Loucy (cell line): ENCODE measurements around the gene SLC16A8.

Experiments
- H2AFZ ChIP-seq: fragments of 200-600 bp; sonication (generic); 2 replicates; pipeline ENCODE4 v1.6.0; 2016; ENCODE audit warnings: antibody characterized with exemption, mild to moderate bottlenecking, low read length, moderate library complexity
- H3F3A ChIP-seq: fragments of 200-600 bp; 2 replicates; pipeline ENCODE4 v1.6.0; 2016; ENCODE audit warnings: antibody characterized with exemption, low read depth, mild to moderate bottlenecking
- H3K27me3 ChIP-seq: fragments of 200-600 bp; sonication (generic); 2 replicates; pipeline ENCODE4 v1.6.1; 2014; ENCODE audit warnings: low read length, mild to moderate bottlenecking; ENCODE audit not compliant: insufficient read depth, poor library complexity, severe bottlenecking
- H3K36me3 ChIP-seq: fragments of 200-600 bp; sonication (generic); 2 replicates; pipeline ENCODE4 v1.6.1; 2016; ENCODE audit warnings: low read length; ENCODE audit not compliant: insufficient read depth
- H3K4me1 ChIP-seq: fragments of 200-600 bp; sonication (generic); 2 replicates; pipeline ENCODE4 v1.5.1; 2014; ENCODE audit warnings: low read length, mild to moderate bottlenecking; ENCODE audit not compliant: insufficient read depth, poor library complexity, severe bottlenecking
- H3K4me2 ChIP-seq: fragments of 200-600 bp; sonication (generic); 2 replicates; pipeline ENCODE4 v1.6.0; 2014; ENCODE audit warnings: antibody characterized with exemption, low read length, low read depth, mild to moderate bottlenecking; ENCODE audit not compliant: poor library complexity, severe bottlenecking
- H3K4me3 ChIP-seq: fragments of 200-600 bp; sonication (generic); 2 replicates; pipeline ENCODE4 v1.5.1; 2014; ENCODE audit warnings: low read length, mild to moderate bottlenecking, mixed read lengths; ENCODE audit not compliant: poor library complexity, severe bottlenecking
- H3K79me2 ChIP-seq: fragments of 200-600 bp; sonication (generic); 2 replicates; pipeline ENCODE4 v1.6.1; 2014; ENCODE audit warnings: low read length; ENCODE audit not compliant: insufficient read depth
- H3K9ac ChIP-seq: fragments of 200-600 bp; sonication (generic); 2 replicates; pipeline ENCODE4 v1.6.0; 2014; ENCODE audit warnings: mild to moderate bottlenecking, low read depth, low read length, moderate library complexity; ENCODE audit not compliant: poor library complexity, severe bottlenecking
- H3K9me2 ChIP-seq: fragments of 200-600 bp; sonication (generic); replicated peaks from 2 replicates; pipeline ENCODE4 v1.6.1; 2016; ENCODE audit warnings: low read depth, low read length, mixed read lengths
- H3K9me3 ChIP-seq: fragments of 200-600 bp; sonication (generic); 2 replicates; pipeline ENCODE4 v1.6.1; 2014; ENCODE audit warnings: mild to moderate bottlenecking, antibody characterized with exemption, low read length, low read depth; ENCODE audit not compliant: insufficient read depth
- H4K20me1 ChIP-seq: fragments of 200-600 bp; sonication (generic); 2 replicates; pipeline ENCODE4 v1.6.0; 2014; ENCODE audit warnings: antibody characterized with exemption, low read length, mild to moderate bottlenecking; ENCODE audit not compliant: insufficient read depth, poor library complexity, severe bottlenecking
- EZH2phosphoT487 ChIP-seq: fragments of 200-600 bp; IDR thresholded peaks from 2 replicates; pipeline ENCODE4 v1.6.1; 2018; ENCODE audit warnings: antibody characterized with exemption, mild to moderate bottlenecking, moderate library complexity, borderline replicate concordance
- TF ChIP-seq, protein P1 (sequence below): fragments of 200-600 bp; sonication (generic); conservative IDR thresholded peaks from 2 replicates; pipeline ENCODE4 v1.5.1; 2014; ENCODE audit warnings: mild to moderate bottlenecking, antibody characterized with exemption, low read length

The SLC16A8 gene

DNA sequence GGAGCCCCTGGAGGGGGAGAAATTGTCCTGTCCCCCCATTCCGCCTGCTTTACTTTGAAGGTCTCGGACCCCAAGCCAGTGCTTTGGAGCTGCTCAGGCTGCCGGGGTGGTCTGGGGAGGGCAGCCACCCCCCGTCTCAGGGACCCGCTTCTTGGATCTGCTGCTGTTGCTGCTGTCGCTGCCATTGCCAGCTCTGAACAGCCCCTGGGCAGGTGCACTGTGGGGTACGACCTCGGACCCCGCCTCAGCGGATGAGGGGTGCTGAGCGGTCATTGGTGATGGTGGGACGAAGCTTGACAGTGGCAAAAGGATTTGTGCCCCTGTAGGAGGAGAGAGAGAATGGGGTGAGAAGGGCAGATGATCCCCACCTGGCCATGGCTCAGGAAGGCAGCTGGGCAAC, 1.1 kb upstream of the SLC16A8 start:
- Histone ChIP-seq H3K9me3 (no peaks in the 10 kb centered on the region), H3F3A (no peaks in the 10 kb centered on the region), H3K79me2 (no peaks in the 10 kb centered on the region), H4K20me1 (no peaks in the 10 kb centered on the region), H3K9ac (no peak overlapping the region), H3K36me3 (no peaks in the 10 kb centered on the region), H2AFZ (no peak overlapping the region), H3K4me3 (no peak overlapping the region), H3K9me2 (no peaks in the 10 kb centered on the region), H3K4me2 (no peak overlapping the region), H3K27me3 (no peaks in the 10 kb centered on the region), H3K4me1 (no peaks in the 10 kb centered on the region)
- TF ChIP-seq, protein P1, sequence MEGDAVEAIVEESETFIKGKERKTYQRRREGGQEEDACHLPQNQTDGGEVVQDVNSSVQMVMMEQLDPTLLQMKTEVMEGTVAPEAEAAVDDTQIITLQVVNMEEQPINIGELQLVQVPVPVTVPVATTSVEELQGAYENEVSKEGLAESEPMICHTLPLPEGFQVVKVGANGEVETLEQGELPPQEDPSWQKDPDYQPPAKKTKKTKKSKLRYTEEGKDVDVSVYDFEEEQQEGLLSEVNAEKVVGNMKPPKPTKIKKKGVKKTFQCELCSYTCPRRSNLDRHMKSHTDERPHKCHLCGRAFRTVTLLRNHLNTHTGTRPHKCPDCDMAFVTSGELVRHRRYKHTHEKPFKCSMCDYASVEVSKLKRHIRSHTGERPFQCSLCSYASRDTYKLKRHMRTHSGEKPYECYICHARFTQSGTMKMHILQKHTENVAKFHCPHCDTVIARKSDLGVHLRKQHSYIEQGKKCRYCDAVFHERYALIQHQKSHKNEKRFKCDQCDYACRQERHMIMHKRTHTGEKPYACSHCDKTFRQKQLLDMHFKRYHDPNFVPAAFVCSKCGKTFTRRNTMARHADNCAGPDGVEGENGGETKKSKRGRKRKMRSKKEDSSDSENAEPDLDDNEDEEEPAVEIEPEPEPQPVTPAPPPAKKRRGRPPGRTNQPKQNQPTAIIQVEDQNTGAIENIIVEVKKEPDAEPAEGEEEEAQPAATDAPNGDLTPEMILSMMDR, result no peak
- no peak for TF ChIP-seq EZH2phosphoT487

DNA sequence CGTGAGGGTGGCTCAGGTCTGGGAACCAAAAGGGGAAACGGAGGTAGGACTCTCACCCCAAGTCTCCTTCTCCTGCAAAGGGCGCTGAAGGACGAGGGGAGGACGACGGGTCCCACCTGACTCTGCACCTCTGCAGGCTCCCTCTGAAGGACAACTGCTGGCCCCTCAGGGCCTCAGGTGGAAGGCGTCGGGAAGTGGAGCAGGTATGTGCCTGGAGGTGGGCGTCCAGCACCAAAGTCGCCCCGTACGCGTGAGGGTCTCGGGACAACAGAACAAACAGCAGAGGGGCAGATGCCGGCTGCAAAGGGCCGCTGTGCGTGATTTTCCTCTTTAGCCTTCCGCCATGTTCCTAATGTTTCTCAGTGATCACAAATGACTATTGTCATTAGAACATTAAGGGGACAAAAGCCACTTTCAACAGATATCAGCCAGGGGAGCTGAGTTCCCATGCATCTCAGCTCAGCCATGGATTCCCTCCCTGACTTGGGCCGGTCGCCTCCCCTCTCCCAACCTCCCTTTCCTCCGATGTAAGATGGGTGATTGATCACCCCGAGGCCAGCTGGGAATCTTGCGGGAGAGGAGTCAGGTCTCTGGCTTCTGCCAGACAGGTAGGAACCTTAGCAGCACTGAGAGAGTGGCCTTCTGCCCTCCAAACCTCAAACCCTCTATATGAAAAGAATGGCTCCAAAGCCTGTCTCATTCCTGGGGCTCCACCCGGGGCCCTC, 836 bp downstream of the SLC16A8 start:
- Histone ChIP-seq H3K27me3 (no peaks in the 10 kb centered on the region), H2AFZ (no peak overlapping the region), H3F3A (no peaks in the 10 kb centered on the region), H3K4me2 (no peak overlapping the region), H3K4me1 (no peaks in the 10 kb centered on the region), H3K9me2 (no peaks in the 10 kb centered on the region), H3K79me2 (no peaks in the 10 kb centered on the region), H4K20me1 (no peaks in the 10 kb centered on the region), H3K36me3 (no peaks in the 10 kb centered on the region), H3K9me3 (no peaks in the 10 kb centered on the region), H3K4me3 (no peak overlapping the region), H3K9ac (no peak overlapping the region)
- no peak for TF ChIP-seq EZH2phosphoT487
- TF ChIP-seq, protein P1, result no peak

DNA sequence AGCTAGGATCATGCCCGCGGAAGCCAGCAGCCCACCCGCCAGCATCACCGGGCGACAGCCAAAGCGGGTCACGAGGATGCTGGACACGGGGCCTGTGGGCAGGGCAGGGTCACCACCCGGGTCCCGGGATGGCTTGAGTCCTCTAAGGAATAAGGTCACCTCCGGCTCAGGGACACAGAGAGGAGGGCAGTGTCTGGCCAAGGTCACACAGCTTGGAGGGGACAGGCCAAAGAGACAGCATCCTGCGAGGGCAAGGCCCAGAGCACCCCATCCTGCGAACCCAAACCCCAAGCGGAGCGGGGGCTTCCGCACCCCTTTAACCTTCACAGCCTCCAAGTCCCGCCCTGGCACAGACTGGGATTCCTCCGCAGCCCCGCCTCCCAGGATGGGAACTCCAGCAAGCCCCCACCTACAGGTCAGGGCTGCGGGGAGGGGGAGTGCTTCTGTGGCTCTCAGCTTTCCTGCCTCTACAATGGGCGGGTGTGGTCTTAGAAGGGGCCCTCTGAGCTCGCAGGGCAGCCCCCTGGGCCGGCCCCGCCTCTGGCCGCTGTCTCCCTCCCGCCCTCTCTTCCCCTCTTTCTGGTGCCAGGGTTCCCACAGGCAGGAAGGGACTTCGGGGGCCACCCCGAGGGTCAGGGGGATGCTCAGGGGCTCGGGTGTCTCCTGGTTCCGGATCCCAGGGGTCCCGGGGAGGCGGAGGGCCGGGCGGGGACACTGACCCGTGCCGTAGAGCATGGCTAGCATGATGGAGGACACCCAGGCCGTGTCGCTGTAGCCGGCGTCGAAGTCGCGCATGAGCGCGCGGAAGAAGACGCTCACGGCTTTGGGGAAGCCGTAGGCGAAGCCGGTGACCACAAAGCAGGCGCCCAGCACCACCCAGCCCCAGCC, 1.8 kb downstream of the SLC16A8 start:
- TF ChIP-seq EZH2phosphoT487, result no peak
- TF ChIP-seq, protein P1, result no peak
- no peaks in the 10 kb centered on the region for H3F3A ChIP-seq
- H4K20me1 ChIP-seq, result no peaks in the 10 kb centered on the region
- no peaks in the 10 kb centered on the region for H3K79me2 ChIP-seq
- no peak overlapping the region for H3K4me3 ChIP-seq
- H3K4me2 ChIP-seq, result no peak overlapping the region
- H3K4me1 ChIP-seq, result no peaks in the 10 kb centered on the region
- H3K9me2 ChIP-seq, result no peaks in the 10 kb centered on the region
- H3K9ac ChIP-seq, result no peak overlapping the region
- H3K36me3 ChIP-seq, result no peaks in the 10 kb centered on the region
- H3K9me3 ChIP-seq, result no peaks in the 10 kb centered on the region
- no peaks in the 10 kb centered on the region for H3K27me3 ChIP-seq
- no peak overlapping the region for H2AFZ ChIP-seq
